ENCODE results near the gene MAPKAPK2.
"Not testable (repeated sequence)": the region's sequence is repeated elsewhere in the genome, so short reads cannot be mapped to it uniquely, and the experiment has no call there.

MAPKAPK2 gene

GRCh38 chr1:206684478-206685333, at the start of gene MAPKAPK2:
MAPKAPK2 (plus strand) TSS chr1:206684905; CDS start chr1:206685230, 325 bp downstream.
- DNase-seq, result peak; percentile 65

GRCh38 chr1:206635080-206635977, 49.4 kb upstream of the MAPKAPK2 start, which contains the start of gene DYRK3:
DYRK3 (plus strand) TSS chr1:206635536; CDS start chr1:206635704, 168 bp downstream.
- DNase-seq, result peak; percentile 82

GRCh38 chr1:206635978-206636345, 48.7 kb upstream of the MAPKAPK2 start:
- no peak for DNase-seq

GRCh38 chr1:206636671-206637070, 48.0 kb upstream of the MAPKAPK2 start:
- no peak for DNase-seq

- DNase-seq, result no peak
Observed at GRCh38 chr1:206637605-206638004, 47.1 kb upstream of the MAPKAPK2 start.

- not testable (repeated sequence) for DNase-seq
Observed at GRCh38 chr1:206642074-206642473, 42.6 kb upstream of the MAPKAPK2 start.

GRCh38 chr1:206643118-206643698, 41.5 kb upstream of the MAPKAPK2 start:
- DNase-seq, result no peak

GRCh38 chr1:206646504-206646903, 38.2 kb upstream of the MAPKAPK2 start:
- no peak for DNase-seq

GRCh38 chr1:206647224-206647623, 37.5 kb upstream of the MAPKAPK2 start:
- DNase-seq, result no peak

- DNase-seq, result no peak
Observed at GRCh38 chr1:206649261-206649921, 35.3 kb upstream of the MAPKAPK2 start.

- no peak for DNase-seq
Observed at GRCh38 chr1:206651014-206651413, 33.7 kb upstream of the MAPKAPK2 start.

- no peak for DNase-seq
Observed at GRCh38 chr1:206651958-206652890, 32.5 kb upstream of the MAPKAPK2 start.

- no peak for DNase-seq
Observed at GRCh38 chr1:206653715-206654459, 30.8 kb upstream of the MAPKAPK2 start.

GRCh38 chr1:206654828-206655227, 29.9 kb upstream of the MAPKAPK2 start:
- DNase-seq, result no peak

GRCh38 chr1:206655471-206655882, 29.2 kb upstream of the MAPKAPK2 start:
- DNase-seq, result no peak

- no peak for DNase-seq
Observed at GRCh38 chr1:206656936-206657335, 27.8 kb upstream of the MAPKAPK2 start.

GRCh38 chr1:206657751-206658150, 27.0 kb upstream of the MAPKAPK2 start:
- DNase-seq, result no peak

GRCh38 chr1:206658264-206658980, 26.3 kb upstream of the MAPKAPK2 start:
- no peak for DNase-seq

- DNase-seq, result no peak
Observed at GRCh38 chr1:206658981-206659273, 25.8 kb upstream of the MAPKAPK2 start.

- DNase-seq, result no peak
Observed at GRCh38 chr1:206660136-206660535, 24.6 kb upstream of the MAPKAPK2 start.

Measured in activated CD4-positive, alpha-beta T cell treated with anti-CD3 and anti-CD28 coated beads for 1 hour (primary cell).